ENCODE data around the gene UBE2G1.

UBE2G1 gene

DNA sequence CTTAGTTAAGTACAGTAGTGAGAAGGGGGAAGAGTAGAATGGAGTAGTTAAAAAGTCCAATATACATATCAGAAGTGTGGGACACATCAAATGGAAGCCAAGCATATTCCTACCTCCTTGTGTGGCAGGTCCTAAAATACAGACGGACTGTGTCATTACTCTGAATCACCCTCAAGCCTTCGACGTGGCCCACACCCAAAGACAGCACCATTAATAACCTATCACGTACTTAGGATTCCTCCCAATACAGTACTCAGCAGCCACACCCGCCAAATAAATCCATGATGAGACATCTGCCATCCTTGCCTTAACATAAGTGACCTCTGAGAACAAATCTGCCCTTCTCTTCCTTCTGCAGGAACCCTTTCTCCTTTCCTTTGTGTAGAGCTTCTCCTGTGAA, 38.9 kb downstream of the UBE2G1 start:
- TF ChIP-seq, protein P1, sequence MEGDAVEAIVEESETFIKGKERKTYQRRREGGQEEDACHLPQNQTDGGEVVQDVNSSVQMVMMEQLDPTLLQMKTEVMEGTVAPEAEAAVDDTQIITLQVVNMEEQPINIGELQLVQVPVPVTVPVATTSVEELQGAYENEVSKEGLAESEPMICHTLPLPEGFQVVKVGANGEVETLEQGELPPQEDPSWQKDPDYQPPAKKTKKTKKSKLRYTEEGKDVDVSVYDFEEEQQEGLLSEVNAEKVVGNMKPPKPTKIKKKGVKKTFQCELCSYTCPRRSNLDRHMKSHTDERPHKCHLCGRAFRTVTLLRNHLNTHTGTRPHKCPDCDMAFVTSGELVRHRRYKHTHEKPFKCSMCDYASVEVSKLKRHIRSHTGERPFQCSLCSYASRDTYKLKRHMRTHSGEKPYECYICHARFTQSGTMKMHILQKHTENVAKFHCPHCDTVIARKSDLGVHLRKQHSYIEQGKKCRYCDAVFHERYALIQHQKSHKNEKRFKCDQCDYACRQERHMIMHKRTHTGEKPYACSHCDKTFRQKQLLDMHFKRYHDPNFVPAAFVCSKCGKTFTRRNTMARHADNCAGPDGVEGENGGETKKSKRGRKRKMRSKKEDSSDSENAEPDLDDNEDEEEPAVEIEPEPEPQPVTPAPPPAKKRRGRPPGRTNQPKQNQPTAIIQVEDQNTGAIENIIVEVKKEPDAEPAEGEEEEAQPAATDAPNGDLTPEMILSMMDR (IDR thresholded peaks at IDR 0.05; ENCODE audit: borderline replicate concordance, control extremely low read depth, extremely low read depth, insufficient read depth, missing control alignments), result no peak
- no peak for DNase-seq (ENCODE audit: low spot score)
- in situ Hi-C loops (cut with MboI; ENCODE audit: low sequenced_read_pairs, unreplicated experiment), result no loop called here

DNA sequence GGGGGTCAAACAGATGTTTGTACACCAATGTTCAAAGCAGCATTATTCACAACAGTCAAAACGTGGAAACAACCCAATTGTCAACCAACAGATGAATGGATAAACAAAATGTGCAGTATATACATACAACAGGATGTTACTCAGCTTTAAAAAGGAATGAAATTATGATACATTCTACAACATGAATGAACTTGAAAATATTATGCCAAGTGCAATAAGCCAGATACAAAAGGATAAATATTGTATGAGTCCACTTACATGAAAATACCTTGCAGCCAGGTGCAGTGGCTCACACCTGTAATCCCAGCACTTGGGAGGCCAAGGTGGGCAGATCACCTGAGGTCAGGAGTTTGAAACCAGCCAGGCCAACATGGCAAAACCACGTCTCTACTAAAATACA, 39.9 kb downstream of the UBE2G1 start:
- in situ Hi-C loops (cut with MboI; ENCODE audit: low sequenced_read_pairs, unreplicated experiment), result no loop called here
- TF ChIP-seq, protein P1 (IDR thresholded peaks at IDR 0.05; ENCODE audit: borderline replicate concordance, control extremely low read depth, extremely low read depth, insufficient read depth, missing control alignments), result no peak
- DNase-seq (ENCODE audit: low spot score), result no peak

DNA sequence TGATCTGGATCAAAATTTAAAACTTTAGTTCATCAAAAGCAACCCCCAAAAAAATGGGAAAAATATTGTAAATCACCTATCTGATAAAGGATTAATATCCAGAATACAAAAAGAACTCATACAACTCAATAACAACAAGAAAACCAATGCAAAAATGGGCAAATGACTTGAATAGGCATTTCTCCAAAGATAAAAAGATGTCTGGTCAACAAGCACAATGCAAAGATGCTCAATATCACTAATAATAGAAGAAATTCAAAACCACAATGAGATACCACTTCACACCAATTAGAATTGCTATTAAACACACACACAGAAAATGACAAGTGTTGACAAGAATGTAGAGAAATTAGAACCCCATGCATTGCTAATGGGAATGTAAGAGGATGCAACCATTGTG, 40.4 kb downstream of the UBE2G1 start:
- in situ Hi-C loops (cut with MboI; ENCODE audit: low sequenced_read_pairs, unreplicated experiment), result no loop called here
- TF ChIP-seq, protein P1 (IDR thresholded peaks at IDR 0.05; ENCODE audit: borderline replicate concordance, control extremely low read depth, extremely low read depth, insufficient read depth, missing control alignments), result no peak
- DNase-seq (ENCODE audit: low spot score), result no peak

DNA sequence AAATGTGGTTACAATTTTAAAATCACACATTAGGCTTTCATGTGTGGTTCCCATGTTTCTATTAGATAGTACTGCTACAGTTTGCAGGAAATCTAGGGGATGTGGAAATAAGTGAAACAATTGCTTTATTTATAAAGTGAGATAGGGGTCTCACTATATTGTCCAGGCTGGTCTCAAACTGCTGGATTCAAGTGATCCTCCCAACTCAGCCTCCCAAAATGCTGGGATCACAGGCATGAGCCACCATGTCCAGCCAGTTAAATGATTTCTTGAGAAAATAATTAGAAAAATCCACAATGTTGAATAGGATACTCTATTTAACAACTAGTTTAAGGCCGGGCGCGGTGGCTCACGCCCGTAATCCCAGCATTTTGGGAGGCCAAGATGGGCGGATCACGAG, 42.0 kb downstream of the UBE2G1 start:
- in situ Hi-C loops (cut with MboI; ENCODE audit: low sequenced_read_pairs, unreplicated experiment), result no loop called here
- no peak for DNase-seq (ENCODE audit: low spot score)
- TF ChIP-seq, protein P1 (IDR thresholded peaks at IDR 0.05; ENCODE audit: borderline replicate concordance, control extremely low read depth, extremely low read depth, insufficient read depth, missing control alignments), result no peak

DNA sequence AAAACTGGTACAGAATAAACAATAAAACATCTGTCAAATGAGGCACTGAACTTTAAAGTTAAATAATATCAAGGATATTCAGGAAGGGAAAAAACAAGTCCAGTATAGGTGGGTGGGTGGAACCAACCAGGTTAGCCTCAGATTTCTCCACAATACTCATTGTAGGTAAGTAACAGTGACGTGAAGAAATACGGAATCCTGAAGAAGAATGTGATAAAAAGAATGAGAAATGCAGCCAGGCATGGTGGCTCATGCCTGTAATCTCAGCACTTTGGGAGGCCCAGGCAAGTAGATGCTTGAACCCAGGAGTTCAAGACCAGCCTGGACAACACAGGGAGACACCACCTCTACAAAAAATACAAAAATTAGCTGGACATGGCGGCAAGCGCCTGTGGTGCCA, 47.3 kb downstream of the UBE2G1 start:
- in situ Hi-C loops (cut with MboI; ENCODE audit: low sequenced_read_pairs, unreplicated experiment), result no loop called here
- TF ChIP-seq, protein P1 (IDR thresholded peaks at IDR 0.05; ENCODE audit: borderline replicate concordance, control extremely low read depth, extremely low read depth, insufficient read depth, missing control alignments), result no peak
- no peak for DNase-seq (ENCODE audit: low spot score)

DNA sequence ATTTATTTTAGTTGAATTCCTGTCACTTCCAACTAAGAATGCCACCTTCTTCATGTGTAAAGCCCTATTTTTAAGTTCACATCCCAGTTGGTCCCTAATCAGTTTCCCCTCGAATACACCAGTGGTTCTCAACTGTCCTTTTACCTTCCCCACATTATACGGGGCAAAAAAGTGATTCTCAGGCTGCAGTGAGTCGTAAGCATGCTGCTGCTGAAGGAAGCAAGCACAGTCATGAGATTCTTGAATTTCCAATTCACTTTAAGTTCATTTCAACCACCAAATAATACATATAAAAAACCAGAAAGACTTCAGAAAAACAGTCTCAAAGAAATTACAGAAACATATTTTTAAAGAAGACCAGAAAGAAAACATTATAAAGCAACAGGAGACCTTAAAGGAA, 47.9 kb downstream of the UBE2G1 start:
- no peak for DNase-seq (ENCODE audit: low spot score)
- TF ChIP-seq, protein P1 (IDR thresholded peaks at IDR 0.05; ENCODE audit: borderline replicate concordance, control extremely low read depth, extremely low read depth, insufficient read depth, missing control alignments), result no peak
- in situ Hi-C loops (cut with MboI; ENCODE audit: low sequenced_read_pairs, unreplicated experiment), result no loop called here

DNA sequence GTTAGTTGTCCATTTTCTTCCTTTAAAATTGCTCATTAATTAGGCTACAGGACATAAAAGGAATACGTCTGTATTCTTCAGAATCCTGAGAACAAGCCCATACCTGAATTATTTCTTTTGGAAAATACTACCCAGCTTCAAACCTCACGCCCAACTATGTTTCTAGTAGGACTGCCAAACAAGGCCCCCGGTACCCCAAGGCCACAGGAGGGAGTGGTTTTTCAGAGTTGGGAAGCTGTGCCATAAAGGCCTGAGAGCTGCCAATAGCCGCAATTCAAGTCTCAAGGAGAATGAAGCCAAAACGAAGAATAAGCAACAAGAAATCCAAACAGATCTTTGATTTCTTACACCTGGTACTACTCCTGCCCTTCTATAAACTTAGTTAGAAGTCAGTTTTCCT, 48.3 kb downstream of the UBE2G1 start:
- no peak for DNase-seq (ENCODE audit: low spot score)
- TF ChIP-seq, protein P1 (IDR thresholded peaks at IDR 0.05; ENCODE audit: borderline replicate concordance, control extremely low read depth, extremely low read depth, insufficient read depth, missing control alignments), result no peak
- in situ Hi-C loops (cut with MboI; ENCODE audit: low sequenced_read_pairs, unreplicated experiment), result no loop called here

All from GM13976 (cell line).